Nephron (organoid): ENCODE results near the gene EML1.

Source experiments
- H3K27ac Mint-ChIP-seq, 3 experiments: 2 replicates each; pipeline ENCODE4 v1.8.0; 2020; ENCODE audit warnings: mixed read lengths in 3 of 3, mild to moderate bottlenecking in 2 of 3, moderate library complexity in 1 of 3
- H3K27me3 Mint-ChIP-seq: 2 replicates; pipeline ENCODE4 v1.8.0; 2021; ENCODE audit warnings: low read depth, mild to moderate bottlenecking, moderate library complexity, mixed read lengths
- H3K36me3 Mint-ChIP-seq: 2 replicates; pipeline ENCODE4 v1.8.0; 2020; ENCODE audit warnings: low read depth, mixed read lengths
- H3K4me1 Mint-ChIP-seq: 2 replicates; pipeline ENCODE4 v1.8.0; 2020; ENCODE audit warnings: mixed read lengths
- H3K4me3 Mint-ChIP-seq, 3 experiments: 2 replicates each; pipeline ENCODE4 v1.8.0; 2020; ENCODE audit warnings: mild to moderate bottlenecking in 3 of 3, mixed read lengths in 3 of 3, moderate library complexity in 2 of 3
- H3K9me3 Mint-ChIP-seq: 2 replicates; pipeline ENCODE4 v1.8.0; 2020; ENCODE audit warnings: mixed read lengths
- TF ChIP-seq, protein P1 (sequence below), 3 experiments: fragments of 200-600 bp; sonication (generic); IDR thresholded peaks; one replicate each; pipeline ENCODE4 v1.5.0; 2021; ENCODE audit warnings: antibody characterized with exemption in 3 of 3; ENCODE audit not compliant: unreplicated experiment in 3 of 3

EML1 gene

DNA sequence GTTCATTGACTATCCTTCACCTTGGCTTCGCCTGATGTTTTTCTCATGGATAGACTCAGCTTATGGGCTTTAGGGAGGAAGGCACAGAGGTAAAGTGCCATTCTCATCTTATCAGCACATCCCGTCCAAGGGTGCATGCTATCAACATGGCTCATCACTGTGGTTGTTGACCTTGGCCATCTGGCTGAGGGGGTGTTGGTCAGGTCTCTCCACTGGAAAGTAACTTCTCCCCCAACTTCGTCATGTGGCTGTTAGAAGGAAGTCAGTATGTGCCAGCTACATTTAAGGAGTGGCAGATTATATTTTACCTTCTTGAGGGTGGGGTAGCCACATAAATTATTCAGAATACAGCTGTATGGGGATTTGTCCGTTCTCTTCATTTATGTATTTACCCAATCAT lies 68.9 kb downstream of the EML1 start:
- Mint-ChIP-seq H3K36me3 (peaks cover 14% of the 10 kb centered on the region), H3K9me3 (no peaks in the 10 kb centered on the region), H3K27ac (no peak overlapping the region), H3K4me3 (no peak overlapping the region), H3K27me3 (peaks cover 3% of the 10 kb centered on the region), H3K4me1 (peaks cover 13% of the 10 kb centered on the region)
- TF ChIP-seq, protein P1, sequence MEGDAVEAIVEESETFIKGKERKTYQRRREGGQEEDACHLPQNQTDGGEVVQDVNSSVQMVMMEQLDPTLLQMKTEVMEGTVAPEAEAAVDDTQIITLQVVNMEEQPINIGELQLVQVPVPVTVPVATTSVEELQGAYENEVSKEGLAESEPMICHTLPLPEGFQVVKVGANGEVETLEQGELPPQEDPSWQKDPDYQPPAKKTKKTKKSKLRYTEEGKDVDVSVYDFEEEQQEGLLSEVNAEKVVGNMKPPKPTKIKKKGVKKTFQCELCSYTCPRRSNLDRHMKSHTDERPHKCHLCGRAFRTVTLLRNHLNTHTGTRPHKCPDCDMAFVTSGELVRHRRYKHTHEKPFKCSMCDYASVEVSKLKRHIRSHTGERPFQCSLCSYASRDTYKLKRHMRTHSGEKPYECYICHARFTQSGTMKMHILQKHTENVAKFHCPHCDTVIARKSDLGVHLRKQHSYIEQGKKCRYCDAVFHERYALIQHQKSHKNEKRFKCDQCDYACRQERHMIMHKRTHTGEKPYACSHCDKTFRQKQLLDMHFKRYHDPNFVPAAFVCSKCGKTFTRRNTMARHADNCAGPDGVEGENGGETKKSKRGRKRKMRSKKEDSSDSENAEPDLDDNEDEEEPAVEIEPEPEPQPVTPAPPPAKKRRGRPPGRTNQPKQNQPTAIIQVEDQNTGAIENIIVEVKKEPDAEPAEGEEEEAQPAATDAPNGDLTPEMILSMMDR (IDR thresholded peaks at IDR 0.05; ENCODE audit: unreplicated experiment in 3 of 3), result no peak

DNA sequence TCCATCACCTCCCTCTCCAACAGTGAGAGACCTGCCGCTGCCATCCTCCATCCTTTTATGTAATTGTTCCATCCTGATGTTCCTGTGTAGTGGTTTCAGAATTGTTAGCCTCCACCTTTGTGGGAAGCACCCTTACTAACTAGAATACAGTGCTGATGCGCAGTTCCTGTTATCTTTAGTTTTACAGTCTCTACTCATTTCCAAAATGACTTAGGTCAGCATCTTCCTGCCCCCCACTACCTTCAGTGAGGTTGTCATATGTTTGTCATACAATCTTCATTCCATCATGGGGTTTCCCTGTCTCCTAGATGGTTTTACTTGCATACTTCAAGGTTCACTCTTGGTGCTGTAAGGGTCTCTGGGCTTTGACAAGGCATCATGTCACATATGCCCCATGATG lies 69.8 kb downstream of the EML1 start:
- Mint-ChIP-seq H3K36me3 (peaks cover 23% of the 10 kb centered on the region), H3K9me3 (no peaks in the 10 kb centered on the region), H3K27ac (no peak overlapping the region), H3K4me1 (peaks cover 13% of the 10 kb centered on the region), H3K27me3 (peaks cover 3% of the 10 kb centered on the region), H3K4me3 (no peak overlapping the region)
- TF ChIP-seq, protein P1 (IDR thresholded peaks at IDR 0.05; ENCODE audit: unreplicated experiment in 3 of 3), result no peak

DNA sequence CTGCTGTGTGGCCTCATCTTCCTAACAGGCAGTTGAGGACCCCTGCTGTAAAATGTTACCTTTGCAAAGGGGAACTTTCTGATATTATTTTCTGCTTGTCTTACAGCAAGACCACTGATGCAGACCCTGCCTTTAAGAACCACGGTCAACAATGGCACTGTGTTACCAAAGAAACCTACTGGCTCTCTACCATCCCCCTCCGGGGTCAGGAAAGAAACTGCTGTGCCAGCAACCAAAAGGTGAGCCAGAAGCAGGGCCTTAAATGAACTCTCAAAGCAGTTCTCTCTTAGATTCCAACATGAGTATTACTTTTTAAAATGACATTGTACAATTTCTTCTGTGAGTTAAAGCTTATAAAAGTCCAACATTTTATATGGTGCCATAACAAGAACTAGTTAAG lies 72.2 kb downstream of the EML1 start:
- peaks cover 8% of the 10 kb centered on the region for H3K9me3 Mint-ChIP-seq
- TF ChIP-seq, protein P1 (IDR thresholded peaks at IDR 0.05; ENCODE audit: unreplicated experiment in 3 of 3), result no peak
- no peaks in the 10 kb centered on the region for H3K27me3 Mint-ChIP-seq
- H3K4me1 Mint-ChIP-seq, result peaks cover 3% of the 10 kb centered on the region
- no peak overlapping the region for H3K4me3 Mint-ChIP-seq
- H3K27ac Mint-ChIP-seq, result no peak overlapping the region
- H3K36me3 Mint-ChIP-seq, result peaks cover 44% of the 10 kb centered on the region

DNA sequence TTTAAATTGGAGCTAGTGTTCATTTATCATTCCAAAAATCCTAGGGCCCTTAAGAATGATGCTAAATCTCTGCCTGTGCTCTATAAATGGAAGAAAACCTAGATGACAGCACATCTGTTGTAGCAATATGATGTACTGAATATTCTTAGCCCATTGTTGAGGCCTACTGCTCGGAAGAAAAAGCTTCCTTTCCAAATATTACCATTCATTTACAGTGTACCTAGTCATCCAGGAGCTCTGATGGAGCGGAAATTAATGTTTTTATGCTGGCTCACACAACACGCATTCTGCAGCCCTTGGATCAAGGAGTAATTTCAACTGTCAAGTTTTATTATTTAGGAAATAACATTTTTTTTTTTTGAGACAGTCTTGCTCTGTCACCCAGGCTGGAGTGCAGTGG lies 77.4 kb downstream of the EML1 start:
- H3K27ac Mint-ChIP-seq, result no peak overlapping the region
- H3K4me3 Mint-ChIP-seq, result no peak overlapping the region
- H3K4me1 Mint-ChIP-seq, result peaks cover 45% of the 10 kb centered on the region
- peaks cover 8% of the 10 kb centered on the region for H3K9me3 Mint-ChIP-seq
- H3K27me3 Mint-ChIP-seq, result no peaks in the 10 kb centered on the region
- TF ChIP-seq, protein P1 (IDR thresholded peaks at IDR 0.05; ENCODE audit: unreplicated experiment in 3 of 3), result no peak
- H3K36me3 Mint-ChIP-seq, result peaks cover 41% of the 10 kb centered on the region

DNA sequence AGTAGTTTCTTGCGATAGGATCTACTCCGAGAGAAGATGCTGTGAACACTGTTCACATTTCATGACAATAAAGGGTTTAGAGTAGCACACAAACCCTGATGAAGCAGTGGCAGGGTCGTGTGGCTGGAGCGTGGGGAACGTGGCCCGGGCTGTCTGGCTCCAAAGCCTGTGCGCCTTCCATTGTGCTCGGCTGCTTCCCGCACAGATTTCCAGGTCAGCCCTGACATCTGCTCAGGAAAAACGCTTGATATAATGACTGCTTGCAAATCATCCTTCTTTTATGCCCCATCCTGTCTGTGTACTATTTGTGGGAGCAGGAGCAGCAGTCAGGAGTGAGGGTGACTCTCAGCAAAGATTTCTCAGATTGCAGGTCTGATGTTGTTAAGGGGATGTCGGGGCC lies 78.6 kb downstream of the EML1 start:
- peak overlapping the region in 1 of 3 experiments; percentile 12 for H3K4me3 Mint-ChIP-seq
- peaks cover 37% of the 10 kb centered on the region for H3K36me3 Mint-ChIP-seq
- H3K27me3 Mint-ChIP-seq, result no peaks in the 10 kb centered on the region
- peak overlapping the region; percentile 16 to 28 (median 28) for H3K27ac Mint-ChIP-seq
- peaks cover 8% of the 10 kb centered on the region for H3K9me3 Mint-ChIP-seq
- TF ChIP-seq, protein P1 (IDR thresholded peaks at IDR 0.05; ENCODE audit: unreplicated experiment in 3 of 3), result no peak
- H3K4me1 Mint-ChIP-seq, result peaks cover 57% of the 10 kb centered on the region

DNA sequence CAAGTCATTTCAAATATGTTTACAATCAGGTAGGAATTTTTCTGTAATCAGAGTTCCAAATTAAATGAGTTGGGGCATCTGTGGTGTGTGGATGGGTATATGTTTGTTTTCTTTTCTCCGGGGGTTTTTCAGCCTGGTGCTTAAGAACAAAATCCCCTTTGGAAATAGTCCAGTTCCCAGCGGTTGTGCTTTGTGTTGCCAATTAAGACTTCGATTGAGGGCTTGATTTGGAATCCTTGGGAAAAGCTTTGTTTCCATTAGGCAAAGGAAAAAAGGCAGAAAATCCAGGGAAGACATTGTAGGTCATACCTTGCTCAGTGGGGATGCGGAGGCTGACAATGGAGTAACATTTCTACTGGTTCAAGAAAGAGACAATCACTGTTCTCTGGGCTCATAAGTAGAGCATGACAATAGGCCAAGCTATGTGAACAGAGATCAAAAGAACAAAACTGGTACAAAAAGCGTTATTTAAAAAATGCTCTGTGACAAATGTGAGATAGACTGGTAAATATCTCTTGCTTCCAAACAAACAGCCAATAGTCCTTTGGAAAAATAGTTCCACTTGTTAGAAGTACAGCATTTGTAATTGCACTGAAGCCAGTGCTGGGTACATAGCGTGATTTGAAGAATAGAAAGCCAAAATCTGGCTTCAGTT lies 79.7 kb downstream of the EML1 start:
- H3K27ac Mint-ChIP-seq, result peak overlapping the region in 1 of 3 experiments; percentile 65
- no peak overlapping the region for H3K4me3 Mint-ChIP-seq
- H3K9me3 Mint-ChIP-seq, result peaks cover 8% of the 10 kb centered on the region
- H3K4me1 Mint-ChIP-seq, result peaks cover 59% of the 10 kb centered on the region
- TF ChIP-seq, protein P1 (IDR thresholded peaks at IDR 0.05; ENCODE audit: unreplicated experiment in 3 of 3), result no peak
- peaks cover 25% of the 10 kb centered on the region for H3K36me3 Mint-ChIP-seq
- no peaks in the 10 kb centered on the region for H3K27me3 Mint-ChIP-seq
